B cell (primary cell): ENCODE measurements around the gene HEXIM1. TPM values are rescaled to one million over a fixed set of nuclear protein-coding genes. Genes with fewer than 3 reads are reported as not detected.
A peak's percentile ranks its signal among the peaks of the same experiment; 100 is the strongest.

Experiments used
- ATAC-seq: fragments of 200-7000 bp; cut with Tn5 transposase; one replicate; pipeline ENCODE4 v1.10.0; 2021; ENCODE audit warnings: low read depth, mild to moderate bottlenecking, moderate number of reproducible peaks, moderate library complexity
- CTCF ChIA-PET: fragments of 350-600 bp; sonication (Branson Sonifier 250); formaldehyde crosslinking; loops from one replicate; lab custom pipeline; 2021; ENCODE audit warnings: antibody characterized with exemption, inconsistent platforms; lab: Charles Lee
- POLR2A ChIA-PET: fragments of 350-600 bp; sonication (Branson Sonifier 250); formaldehyde crosslinking; loops from one replicate; lab custom pipeline; 2021; ENCODE audit warnings: antibody characterized with exemption; lab: Charles Lee
- DNase-seq: peaks from one replicate; pipeline ENCODE4 v3.0.0; 2013
- H2AFZ ChIP-seq: 2 replicates; pipeline ENCODE4 v1.6.1; 2012; ENCODE audit warnings: mild to moderate bottlenecking, low read depth, low read length; ENCODE audit not compliant: insufficient read depth, poor library complexity, severe bottlenecking
- H3K27ac ChIP-seq, 2 donors: 1 replicate in 1 of 2; 2 replicates in 1 of 2; pipeline ENCODE4 v1.5.1; 2012 to 2013; ENCODE audit warnings: low read length in 2 of 2, mild to moderate bottlenecking in 2 of 2, moderate library complexity in 1 of 2
- H3K27me3 ChIP-seq, 4 experiments: fragments of 200-600 bp in 1 of 4; sonication (generic) in 1 of 4; replicated peaks in 1 of 4; 1 replicate in 2 of 4; 2 replicates in 2 of 4; pipeline versions ENCODE4 v1.6.1 to v1.7.0; 2013 to 2016; ENCODE audit warnings: low read length in 3 of 4, mild to moderate bottlenecking in 2 of 4, mixed read lengths in 1 of 4, moderate library complexity in 1 of 4; ENCODE audit not compliant: insufficient read depth in 4 of 4, control insufficient read depth in 3 of 4; ENCODE audit errors: control extremely low read depth in 1 of 4
- H3K36me3 ChIP-seq, 2 experiments: replicated peaks in 1 of 2; 1 replicate in 1 of 2; 2 replicates in 1 of 2; pipeline versions ENCODE4 v1.6.1 to v1.7.1; 2013; ENCODE audit warnings: low read length in 1 of 2; ENCODE audit not compliant: insufficient read depth in 2 of 2, control insufficient read depth in 1 of 2; ENCODE audit errors: control extremely low read depth in 1 of 2, extremely low read depth in 1 of 2
- H3K4me1 ChIP-seq, 2 donors: fragments of 200-600 bp in 1 of 2; sonication (generic) in 1 of 2; 1 replicate in 1 of 2; 2 replicates in 1 of 2; pipeline versions ENCODE4 v1.5.1 to v1.6.1; 2013 to 2017; ENCODE audit warnings: low read length in 2 of 2; ENCODE audit not compliant: control insufficient read depth in 2 of 2, insufficient read depth in 2 of 2
- H3K4me2 ChIP-seq: replicated peaks from 2 replicates; pipeline ENCODE3; 2012; ENCODE audit warnings: mild to moderate bottlenecking, low read depth, low read length; ENCODE audit not compliant: poor library complexity, severe bottlenecking
- H3K4me3 ChIP-seq, 5 experiments: fragments of 200-600 bp in 1 of 5; sonication (generic) in 1 of 5; 1 replicate in 3 of 5; 2 replicates in 2 of 5; pipeline versions ENCODE4 v1.5.1 to v1.7.0; 2011 to 2016; ENCODE audit warnings: low read length in 4 of 5, mild to moderate bottlenecking in 4 of 5, low read depth in 2 of 5, control low read depth in 1 of 5, moderate library complexity in 1 of 5; ENCODE audit not compliant: insufficient read depth in 1 of 5; ENCODE audit errors: control extremely low read depth in 1 of 5, extremely low read depth in 1 of 5
- H3K79me2 ChIP-seq: fragments of 200-600 bp; sonication (generic); one replicate; pipeline ENCODE4 v1.6.0; 2016; ENCODE audit warnings: low read length; ENCODE audit not compliant: control insufficient read depth, insufficient read depth
- H3K9ac ChIP-seq: fragments of 200-600 bp; sonication (generic); 2 replicates; pipeline ENCODE4 v1.6.1; 2017; ENCODE audit warnings: mild to moderate bottlenecking, low read length, moderate library complexity
- H3K9me3 ChIP-seq, 3 donors: one replicate each; pipeline versions ENCODE4 v1.6.1 to v1.7.1; 2013; ENCODE audit warnings: low read length in 2 of 3; ENCODE audit not compliant: control insufficient read depth in 2 of 3, insufficient read depth in 1 of 3; ENCODE audit errors: control extremely low read depth in 1 of 3
- H4K20me1 ChIP-seq: 2 replicates; pipeline ENCODE4 v1.6.0; 2012; ENCODE audit warnings: mild to moderate bottlenecking, low read length; ENCODE audit not compliant: insufficient read depth, control insufficient read depth, poor library complexity, severe bottlenecking
- H3K27ac Mint-ChIP-seq: one replicate; pipeline ENCODE4 v1.8.0; 2021; ENCODE audit warnings: mixed read lengths
- H3K27me3 Mint-ChIP-seq: one replicate; pipeline ENCODE4 v1.8.0; 2021; ENCODE audit warnings: mixed read lengths
- H3K4me1 Mint-ChIP-seq: one replicate; pipeline ENCODE4 v1.8.0; 2021; ENCODE audit warnings: mixed read lengths
- H3K4me3 Mint-ChIP-seq: one replicate; pipeline ENCODE4 v1.8.0; 2021; ENCODE audit warnings: mixed read lengths
- H3K9me3 Mint-ChIP-seq: one replicate; pipeline ENCODE4 v1.8.0; 2022; ENCODE audit warnings: mixed read lengths; ENCODE audit not compliant: insufficient read depth
- EZH2 ChIP-seq: IDR thresholded peaks from 2 replicates; pipeline ENCODE4 v1.6.1; 2012; ENCODE audit warnings: borderline replicate concordance, low read depth, mild to moderate bottlenecking, moderate library complexity, low read length; ENCODE audit not compliant: insufficient read depth, poor library complexity, severe bottlenecking
- WGBS: methylation state at CpG from one replicate; pipeline ENCODE4 v1.1.5; 2013; ENCODE audit warnings: missing lambda C conversion rate; ENCODE audit not compliant: insufficient coverage; 5-methylcytosine and 5-hydroxymethylcytosine counted together
- intact Hi-C: fragments of 100-400 bp; cut with micrococcal nuclease; formaldehyde crosslinking; loops from one replicate; pipeline ENCODE4 v1.10.0; 2022
- polyA plus RNA-seq: library from polyadenylated mRNA; depleted of rRNA; stranded (reverse); fragments of >200 nt; gene quantifications from 2 replicates; pipeline ENCODE4 v1.2.3, GENCODE V29; 2012
- total RNA-seq, 2 donors: library from RNA; stranded (reverse); fragments of 120-200 nt in 1 of 2; gene quantifications; 1 replicate in 1 of 2; 2 replicates in 1 of 2; pipeline versions ENCODE4 v1.2.3 to v1.2.4, GENCODE V29; 2013 to 2022
- TF ChIP-seq, protein P1 (sequence below): fragments of 200-600 bp; IDR thresholded peaks from one replicate; pipeline ENCODE4 v1.8.0; 2022; ENCODE audit warnings: antibody characterized with exemption, mild to moderate bottlenecking

The HEXIM1 gene
- total and polyA plus RNA-seq, 2 donors (not counting 1 experiment from before 2014, with no cell fraction given): 23.7 to 48.9 TPM

GRCh38 chr17:45197555-45198334 is 49.5 kb downstream of the HEXIM1 start:
- no peak for TF ChIP-seq EZH2
- TF ChIP-seq, protein P1, sequence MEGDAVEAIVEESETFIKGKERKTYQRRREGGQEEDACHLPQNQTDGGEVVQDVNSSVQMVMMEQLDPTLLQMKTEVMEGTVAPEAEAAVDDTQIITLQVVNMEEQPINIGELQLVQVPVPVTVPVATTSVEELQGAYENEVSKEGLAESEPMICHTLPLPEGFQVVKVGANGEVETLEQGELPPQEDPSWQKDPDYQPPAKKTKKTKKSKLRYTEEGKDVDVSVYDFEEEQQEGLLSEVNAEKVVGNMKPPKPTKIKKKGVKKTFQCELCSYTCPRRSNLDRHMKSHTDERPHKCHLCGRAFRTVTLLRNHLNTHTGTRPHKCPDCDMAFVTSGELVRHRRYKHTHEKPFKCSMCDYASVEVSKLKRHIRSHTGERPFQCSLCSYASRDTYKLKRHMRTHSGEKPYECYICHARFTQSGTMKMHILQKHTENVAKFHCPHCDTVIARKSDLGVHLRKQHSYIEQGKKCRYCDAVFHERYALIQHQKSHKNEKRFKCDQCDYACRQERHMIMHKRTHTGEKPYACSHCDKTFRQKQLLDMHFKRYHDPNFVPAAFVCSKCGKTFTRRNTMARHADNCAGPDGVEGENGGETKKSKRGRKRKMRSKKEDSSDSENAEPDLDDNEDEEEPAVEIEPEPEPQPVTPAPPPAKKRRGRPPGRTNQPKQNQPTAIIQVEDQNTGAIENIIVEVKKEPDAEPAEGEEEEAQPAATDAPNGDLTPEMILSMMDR: peak; percentile 97
- CTCF ChIA-PET: interaction anchor here (0.5 to 12.2 kb wide), 40 partner anchors 9 to 1057 kb away, joined by 3 to 233 read pairs (median 5); partner anchors contain the start of genes ACBD4, EFTUD2, FMNL1 and HEXIM1
- WGBS: 8% methylated on average over 12 of the region's 16 CpGs
- H3K4me3 Mint-ChIP-seq: no peak overlapping the region
- H3K9me3 Mint-ChIP-seq: no peaks in the 10 kb centered on the region
- H3K9me3 ChIP-seq: no peaks in the 10 kb centered on the region
- H3K9ac ChIP-seq: no peak overlapping the region
- H3K27me3 ChIP-seq: no peaks in the 10 kb centered on the region
- POLR2A ChIA-PET: interaction anchor here (0.7 to 2.0 kb wide), 4 partner anchors 36 to 62 kb away, joined by 4 to 9 read pairs (median 8); partner anchors contain the start of genes ACBD4 and HEXIM2
- peak; percentile 100 for ATAC-seq
- H4K20me1 ChIP-seq: no peaks in the 10 kb centered on the region
- intact Hi-C loops: loop anchor here (1.0 to 2.0 kb wide), 3 partner anchors 48 to 423 kb away; partner anchors contain the start of gene ACBD4
- no peaks in the 10 kb centered on the region for H3K36me3 ChIP-seq
- peak overlapping the region; percentile 52 for H3K4me2 ChIP-seq
- H2AFZ ChIP-seq: peak overlapping the region; percentile 69
- DNase-seq: peak; percentile 87
- peaks cover 0 to 6% of the 10 kb centered on the region in 2 donors for H3K4me1 ChIP-seq
- H3K27ac ChIP-seq: no peak overlapping the region
- H3K79me2 ChIP-seq: no peaks in the 10 kb centered on the region
- no peak overlapping the region for H3K4me3 ChIP-seq
- H3K4me1 Mint-ChIP-seq: peaks cover 9% of the 10 kb centered on the region
- H3K27me3 Mint-ChIP-seq: no peaks in the 10 kb centered on the region
- H3K27ac Mint-ChIP-seq: peak overlapping the region; percentile 15

DNA sequence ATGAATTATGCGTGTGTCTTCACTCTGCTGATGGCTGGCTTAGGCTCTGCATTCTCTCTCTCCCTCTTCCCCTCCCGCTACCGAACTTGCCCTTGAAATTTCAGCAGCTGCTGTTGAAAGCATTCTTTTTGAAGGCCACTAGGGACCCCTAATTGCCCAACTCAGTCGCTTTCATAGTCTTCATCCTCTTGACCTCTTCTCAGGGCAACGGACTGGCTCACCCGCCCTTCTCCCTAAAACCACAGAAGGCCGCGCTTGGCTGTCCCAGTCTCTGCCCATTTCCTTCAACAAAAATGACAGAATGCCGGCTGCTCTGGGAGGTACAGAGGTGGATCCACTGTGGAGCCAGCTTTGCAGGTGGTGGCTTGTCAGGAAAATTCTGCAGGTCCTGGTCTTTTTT is 52.4 kb downstream of the HEXIM1 start:
- Histone ChIP-seq H3K27me3 (no peaks in the 10 kb centered on the region), H3K79me2 (no peaks in the 10 kb centered on the region), H3K9ac (no peak overlapping the region), H3K36me3 (no peaks in the 10 kb centered on the region), H2AFZ (no peak overlapping the region), H3K27ac (no peak overlapping the region), H3K4me3 (no peak overlapping the region), H3K4me1 (peaks cover 0 to 6% of the 10 kb centered on the region in 2 donors), H3K4me2 (no peak overlapping the region), H3K9me3 (no peaks in the 10 kb centered on the region), H4K20me1 (no peaks in the 10 kb centered on the region)
- Mint-ChIP-seq H3K27ac (no peak overlapping the region), H3K4me3 (no peak overlapping the region), H3K27me3 (no peaks in the 10 kb centered on the region), H3K9me3 (no peaks in the 10 kb centered on the region), H3K4me1 (peaks cover 9% of the 10 kb centered on the region)
- TF ChIP-seq EZH2: no peak
- TF ChIP-seq, protein P1: no peak
- DNase-seq (no peak), ATAC-seq (no peak)
- intact Hi-C loops: no loop called here
- ChIA-PET CTCF (interaction anchor here (1.0 to 12.2 kb wide), 3 partner anchors 19 to 66 kb away, joined by 3 to 233 read pairs (median 6); partner anchors contain the start of genes ACBD4 and PLCD3), POLR2A (no interaction called here)
- 38% methylated on average over 5 of the region's 9 CpGs for WGBS
